Effector CD4-positive, alpha-beta T cell (primary cell): ENCODE measurements around the gene HOMER3.
"Not testable (repeated sequence)": the region's sequence is repeated elsewhere in the genome, so short reads cannot be mapped to it uniquely, and the experiment has no call there.

Experiments used
- DNase-seq: peaks from one replicate; pipeline ENCODE4 v3.0.0-alpha.2; 2020

HOMER3 gene

GRCh38 chr19:18952364-18953003 is 11.5 kb upstream of the HOMER3 start:
- not testable (repeated sequence) for DNase-seq

- no peak for DNase-seq
Measured at GRCh38 chr19:18951721-18952281, 10.8 kb upstream of the HOMER3 start.

- DNase-seq = no peak
Measured at GRCh38 chr19:18949858-18950257, 8.8 kb upstream of the HOMER3 start.

GRCh38 chr19:18948976-18949356 is 7.9 kb upstream of the HOMER3 start:
- DNase-seq = no peak

- DNase-seq = no peak
Measured at GRCh38 chr19:18948075-18948975, 7.3 kb upstream of the HOMER3 start.

- DNase-seq = no peak
Measured at GRCh38 chr19:18946918-18947317, 5.9 kb upstream of the HOMER3 start.

GRCh38 chr19:18946335-18946734 is 5.3 kb upstream of the HOMER3 start:
- DNase-seq = no peak

GRCh38 chr19:18945297-18945696 is 4.3 kb upstream of the HOMER3 start:
- DNase-seq = no peak

- DNase-seq = no peak
Measured at GRCh38 chr19:18943465-18943864, 2.4 kb upstream of the HOMER3 start.

GRCh38 chr19:18942692-18943091 is 1.7 kb upstream of the HOMER3 start:
- no peak for DNase-seq

- DNase-seq = no peak
Measured at GRCh38 chr19:18941628-18942354, 774 bp upstream of the HOMER3 start.

GRCh38 chr19:18939922-18940768 is 872 bp downstream of the HOMER3 start:
- no peak for DNase-seq

GRCh38 chr19:18939163-18939562 is 1.9 kb downstream of the HOMER3 start:
- no peak for DNase-seq

GRCh38 chr19:18933297-18933696 is 7.7 kb downstream of the HOMER3 start:
- no peak for DNase-seq

- peak; percentile 78 for DNase-seq
Measured at GRCh38 chr19:18932216-18932841, 8.7 kb downstream of the HOMER3 start.

- no peak for DNase-seq
Measured at GRCh38 chr19:18931316-18932162, 9.5 kb downstream of the HOMER3 start.

GRCh38 chr19:18929311-18929710 is 11.7 kb downstream of the HOMER3 start:
- DNase-seq = no peak

- DNase-seq = no peak
Measured at GRCh38 chr19:18928018-18928805, 12.8 kb downstream of the HOMER3 start.

- no peak for DNase-seq
Measured at GRCh38 chr19:18924684-18925213, 16.3 kb downstream of the HOMER3 start.
